Left renal cortex interstitium (tissue), 4 donors: ENCODE results near the gene MANF. TPM values are rescaled to one million over a fixed set of nuclear protein-coding genes. Genes with fewer than 3 reads are reported as not detected.
A peak's percentile ranks its signal among the peaks of the same experiment; 100 is the strongest.

Experiments
- DNase-seq, 4 donors: peaks; one replicate each; pipeline ENCODE4 v3.0.0-alpha.2; 2013; ENCODE audit warnings: low read depth in 4 of 4, low spot score in 2 of 4, missing footprints in 1 of 4
- polyA plus RNA-seq, 4 donors: library from polyadenylated mRNA; unstranded; fragments of 120-200 nt; gene quantifications; one replicate each; pipeline ENCODE4 v1.2.1, GENCODE V29; 2013; ENCODE audit not compliant: insufficient read length in 4 of 4

The MANF gene
- polyA plus RNA-seq, 4 donors = 120 to 144 (median 127) TPM

- DNase-seq = no peak
These were observed 3.4 kb downstream of the MANF start for GRCh38 chr3:51388286-51389029.

- no peak for DNase-seq
These were observed 4.5 kb downstream of the MANF start for GRCh38 chr3:51389423-51390183.

- no peak for DNase-seq
These were observed 5.4 kb downstream of the MANF start for GRCh38 chr3:51390246-51391074.

- peak; percentile 72 to 90 (median 88) for DNase-seq
These were observed 6.0 kb downstream of the MANF start, which contains the start of gene RBM15B for GRCh38 chr3:51391075-51391565. Gene RBM15B, plus strand, starts transcription at chr3:51391285. Its CDS starts 115 bp downstream, at chr3:51391400.

- no peak for DNase-seq
These were observed 6.7 kb downstream of the MANF start for GRCh38 chr3:51391566-51392354.

- DNase-seq = no peak
These were observed 7.5 kb downstream of the MANF start for GRCh38 chr3:51392355-51393133.

GRCh38 chr3:51393134-51393495, 8.0 kb downstream of the MANF start:
- DNase-seq = no peak

- DNase-seq = no peak
These were observed 8.5 kb downstream of the MANF start for GRCh38 chr3:51393564-51393963.

- DNase-seq = no peak
These were observed 9.4 kb downstream of the MANF start for GRCh38 chr3:51394541-51394940.

GRCh38 chr3:51395493-51396213, 10.6 kb downstream of the MANF start:
- no peak for DNase-seq

- no peak for DNase-seq
These were observed 11.3 kb downstream of the MANF start for GRCh38 chr3:51396401-51396800.

- DNase-seq = no peak
These were observed 12.3 kb downstream of the MANF start for GRCh38 chr3:51397392-51397791.

- no peak for DNase-seq
These were observed 13.7 kb downstream of the MANF start for GRCh38 chr3:51398595-51399310.

- DNase-seq = no peak
These were observed 15.1 kb downstream of the MANF start for GRCh38 chr3:51400166-51400565.

- DNase-seq = no peak
These were observed 16.6 kb downstream of the MANF start for GRCh38 chr3:51401735-51402134.

- no peak for DNase-seq
These were observed 18.6 kb downstream of the MANF start for GRCh38 chr3:51403675-51404074.

- DNase-seq = no peak
These were observed 22.9 kb downstream of the MANF start for GRCh38 chr3:51408021-51408420.

GRCh38 chr3:51408813-51409212, 23.7 kb downstream of the MANF start:
- DNase-seq = no peak
